PFSK-1 (cell line): Measurements from ENCODE around the gene MX2.

Experiments used
- FOXP2 ChIP-seq: optimal IDR thresholded peaks from 2 replicates; pipeline ENCODE3; 2011; ENCODE audit warnings: borderline replicate concordance, control low read depth, inconsistent platforms; ENCODE audit not compliant: insufficient read depth; ENCODE audit errors: extremely low read length, extremely low read depth
- TAF1 ChIP-seq: IDR thresholded peaks from 2 replicates; pipeline ENCODE4 v1.6.1; 2012; ENCODE audit warnings: low read length, control low read depth, borderline replicate concordance; ENCODE audit not compliant: insufficient read depth

DNA sequence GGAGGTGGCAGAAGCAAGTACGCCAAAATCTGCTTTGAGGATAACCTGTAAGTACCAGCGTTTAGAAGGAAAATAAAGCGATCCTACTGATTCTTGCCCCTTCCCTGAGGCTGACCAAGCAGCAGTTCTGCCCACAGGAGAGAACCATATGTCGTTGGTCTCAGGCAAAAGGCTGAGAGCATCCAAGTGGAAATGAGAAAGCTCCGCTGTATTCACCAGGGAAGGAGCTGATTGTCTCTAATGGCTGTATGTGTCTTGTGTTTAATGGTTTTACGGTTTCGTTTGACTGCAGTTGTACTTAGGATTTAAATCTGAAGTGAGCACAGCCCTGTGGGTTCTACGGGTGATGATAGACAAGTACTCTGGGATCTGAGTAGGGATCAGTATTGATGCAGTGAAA lies 23.4 kb upstream of the MX2 start:
- TF ChIP-seq FOXP2 (no peak), TAF1 (no peak)
